ENCODE results near the gene TRRAP.

DNA sequence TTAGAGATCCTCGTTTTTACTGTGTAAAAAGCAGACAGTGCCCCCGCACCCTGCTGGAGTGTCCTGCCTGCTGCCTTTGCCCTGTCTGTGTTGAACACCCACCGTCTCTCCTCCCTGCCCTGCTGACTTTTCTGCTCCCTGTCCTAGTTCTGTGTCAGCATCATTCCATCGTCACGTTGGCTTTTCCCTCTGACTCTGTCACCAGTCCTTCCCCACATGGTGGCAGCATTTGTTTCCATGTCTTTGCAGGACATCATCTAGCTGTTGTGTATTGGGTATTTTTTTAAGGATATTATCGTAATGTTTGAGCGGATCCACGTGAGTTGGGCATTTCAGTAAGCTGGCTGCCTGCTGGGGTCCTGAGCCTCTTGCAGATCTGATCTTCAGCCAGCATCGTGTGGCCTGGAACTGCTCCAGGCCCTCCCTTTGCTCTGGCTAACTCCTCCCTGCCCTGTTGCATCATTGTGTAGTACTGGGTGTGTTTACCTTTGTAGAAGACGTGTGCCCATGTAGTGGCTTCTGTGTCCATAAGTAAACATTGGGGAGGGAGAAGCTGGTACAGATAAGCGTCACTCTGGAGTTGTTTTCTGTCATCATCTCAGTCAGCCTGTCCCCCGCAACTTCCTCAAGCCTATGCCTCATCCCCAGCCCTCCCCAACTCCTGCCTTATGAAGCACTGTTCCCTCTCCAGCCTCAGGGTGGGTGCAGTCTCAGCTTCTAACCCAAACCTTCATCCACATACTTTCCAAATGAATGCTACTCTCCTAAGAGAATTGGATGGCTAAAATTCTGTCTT lies 44.3 kb downstream of the TRRAP start:
- TF ChIP-seq GATA1 (IDR thresholded peaks at IDR 0.05; ENCODE audit: low read depth, low read length): no peak
- no peak for TF ChIP-seq POLR2A (IDR thresholded peaks at IDR 0.05; ENCODE audit: low read length)

Data from erythroblast (primary cell).